ENCODE results near the gene MTCL1.

Gene MTCL1

DNA sequence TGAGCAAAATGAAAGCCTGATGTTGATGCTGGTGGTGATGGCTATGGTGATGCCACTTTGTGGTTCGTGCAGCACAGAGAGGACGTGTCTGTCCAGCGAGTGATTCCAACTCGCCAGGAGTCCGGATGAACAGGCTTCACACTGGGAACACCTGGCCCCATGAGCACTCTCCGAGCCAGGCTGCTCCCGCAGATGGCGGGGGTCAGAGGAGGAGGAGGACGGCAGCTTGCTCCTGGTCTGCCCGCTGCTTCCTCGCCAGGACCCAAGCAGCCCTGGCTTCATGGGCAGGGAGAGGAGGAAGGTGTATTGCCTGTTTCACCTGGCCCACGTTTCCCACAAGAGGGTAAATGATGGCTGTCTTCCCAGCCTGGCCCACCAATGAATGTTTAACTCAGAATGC, 121.6 kb downstream of the MTCL1 start:
- DNase-seq (ENCODE audit: low read depth in 1 of 2, low spot score in 1 of 2), result no peak

DNA sequence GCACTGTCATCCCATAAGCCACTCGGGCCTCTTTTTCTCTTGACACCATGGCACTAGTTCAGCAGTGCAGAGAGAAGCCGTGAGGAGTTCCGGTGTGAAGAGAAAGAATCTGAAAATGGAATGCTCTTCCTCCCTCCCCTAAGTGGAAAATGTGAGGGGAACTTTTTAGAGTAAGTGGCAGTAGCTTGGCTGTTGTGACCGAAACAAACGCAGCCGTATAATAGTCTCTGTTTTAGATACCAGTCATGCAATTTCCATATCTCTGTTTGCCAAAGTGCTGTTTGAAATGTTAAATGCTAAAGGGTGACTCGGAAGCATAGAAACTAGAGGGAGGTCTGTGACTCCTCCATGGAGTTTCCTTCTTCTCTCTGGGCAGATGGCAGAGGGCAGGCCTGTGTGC, 122.9 kb downstream of the MTCL1 start:
- no peak for DNase-seq (ENCODE audit: low read depth in 1 of 2, low spot score in 1 of 2)

DNA sequence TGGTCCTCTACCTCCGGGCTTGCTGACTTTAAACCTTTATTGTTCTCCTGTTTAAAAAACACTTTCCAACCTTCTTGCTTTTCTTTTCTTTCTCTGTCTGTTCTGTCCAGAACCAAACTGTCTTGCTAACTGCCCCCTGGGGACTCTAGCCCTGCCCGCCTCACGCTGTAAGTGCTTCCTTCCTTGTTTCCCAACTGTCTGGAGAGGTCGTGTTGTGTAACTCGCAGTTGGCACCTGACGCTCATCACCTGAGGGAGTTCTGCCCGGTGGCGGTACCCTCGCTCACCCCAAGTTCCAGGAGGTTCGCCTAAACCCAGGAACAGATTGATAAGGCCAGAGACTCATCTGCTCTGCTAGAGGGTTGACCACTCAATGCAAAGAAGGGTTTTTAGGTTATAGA, 123.4 kb downstream of the MTCL1 start:
- no peak for DNase-seq (ENCODE audit: low read depth in 1 of 2, low spot score in 1 of 2)

DNA sequence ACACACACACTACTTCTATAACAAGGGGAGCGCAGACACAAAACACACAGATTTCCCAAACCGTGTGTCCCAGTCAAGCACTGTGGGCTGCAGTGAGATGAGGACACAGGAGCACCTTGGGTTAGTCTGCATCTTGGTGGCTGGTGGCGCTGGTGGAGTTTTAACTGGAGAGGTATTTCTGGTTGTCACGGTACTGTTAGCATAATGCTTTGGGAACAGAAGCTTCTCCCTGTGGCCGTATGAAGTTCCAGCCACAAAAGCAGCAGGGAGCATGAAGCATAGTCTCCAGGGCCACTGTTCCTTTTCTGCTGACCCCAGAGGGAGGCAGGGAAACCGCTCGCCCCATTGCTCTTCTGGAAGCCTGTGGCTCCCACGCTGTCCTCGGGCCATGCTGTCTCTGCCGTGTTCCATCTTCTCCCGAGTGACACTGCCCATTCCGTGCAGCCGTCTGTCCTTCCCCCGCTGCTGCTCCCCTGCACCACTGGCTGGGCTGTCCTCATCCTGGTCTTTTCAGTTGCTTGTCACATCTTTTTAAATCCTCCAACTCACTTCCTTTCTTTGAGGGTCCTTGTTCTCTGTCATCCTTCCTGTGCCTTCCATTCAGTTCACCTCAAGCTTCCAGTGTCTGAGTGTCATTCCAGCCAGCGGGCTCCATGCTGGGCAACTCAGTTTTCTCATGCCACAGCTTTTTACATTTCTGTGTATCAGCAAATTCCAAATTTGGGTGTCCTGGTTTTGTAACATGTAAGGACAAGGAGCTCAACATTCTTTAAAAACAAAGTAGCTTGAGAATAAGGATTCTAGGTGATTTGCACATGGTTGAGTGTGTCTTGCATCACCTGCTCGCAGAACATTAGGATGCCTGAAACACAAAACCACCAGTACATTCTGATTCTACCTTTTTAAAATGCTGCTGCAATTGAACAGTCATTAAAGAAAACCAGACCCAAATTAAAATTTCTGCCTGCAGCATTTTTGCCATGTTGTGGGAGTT, 125.0 kb downstream of the MTCL1 start:
- DNase-seq (ENCODE audit: low read depth in 1 of 2, low spot score in 1 of 2), result no peak

DNA sequence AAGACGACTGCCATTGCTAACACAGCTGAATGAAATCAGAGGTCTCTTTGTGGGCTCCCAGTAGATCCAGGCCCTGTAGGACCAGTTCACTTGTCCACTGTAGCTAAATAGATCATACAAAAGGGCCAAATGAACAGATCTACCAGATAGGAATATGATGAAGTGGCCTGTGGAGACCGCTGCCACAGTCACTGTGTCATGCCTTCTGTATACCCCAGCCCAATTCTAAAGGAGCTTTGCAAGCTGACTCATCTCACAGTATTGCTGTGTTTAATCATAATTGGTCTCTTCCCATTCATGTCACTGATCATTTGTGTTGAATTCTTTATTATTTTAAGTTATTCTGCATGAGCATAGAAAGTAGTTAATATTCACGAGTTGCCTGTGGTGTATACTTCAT, 125.8 kb downstream of the MTCL1 start:
- no peak for DNase-seq (ENCODE audit: low read depth in 1 of 2, low spot score in 1 of 2)

DNA sequence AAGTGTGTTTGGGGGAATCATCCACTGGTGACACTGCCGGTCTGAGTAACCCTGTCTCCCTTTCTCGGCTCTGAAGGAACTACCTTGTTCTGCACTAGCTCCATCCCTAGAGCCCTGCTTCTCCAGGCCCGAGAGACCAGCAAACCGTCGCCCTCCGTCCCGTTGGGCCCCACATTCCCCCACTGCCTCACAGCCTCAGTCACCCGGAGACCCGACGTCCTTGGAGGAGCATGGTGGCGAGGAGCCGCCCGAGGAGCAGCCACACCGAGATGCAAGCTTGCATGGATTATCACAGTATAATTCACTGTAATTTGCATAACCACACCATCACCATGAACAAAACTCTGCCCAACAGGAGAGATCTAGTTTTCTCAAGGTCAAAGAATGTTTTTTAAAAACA, 126.2 kb downstream of the MTCL1 start:
- no peak for DNase-seq (ENCODE audit: low read depth in 1 of 2, low spot score in 1 of 2)

DNA sequence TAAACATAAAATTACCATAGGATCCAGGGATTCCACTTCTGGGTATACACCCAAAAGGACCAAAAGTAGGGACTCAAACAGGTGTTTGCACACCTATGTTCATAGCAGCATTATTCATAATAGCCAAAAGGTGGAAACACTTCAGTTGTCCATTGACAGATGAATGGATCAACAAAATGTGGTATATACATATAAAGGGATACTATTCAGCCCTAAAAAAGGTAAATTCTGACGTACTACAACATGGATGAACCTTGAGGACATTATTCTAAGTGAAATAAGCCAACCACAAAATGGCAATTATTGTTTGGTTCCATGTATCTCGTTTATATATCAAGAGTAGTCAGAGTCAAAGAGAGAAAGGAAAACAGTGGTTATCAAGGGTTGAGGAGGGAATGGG, 128.1 kb downstream of the MTCL1 start:
- no peak for DNase-seq (ENCODE audit: low read depth in 1 of 2, low spot score in 1 of 2)

DNA sequence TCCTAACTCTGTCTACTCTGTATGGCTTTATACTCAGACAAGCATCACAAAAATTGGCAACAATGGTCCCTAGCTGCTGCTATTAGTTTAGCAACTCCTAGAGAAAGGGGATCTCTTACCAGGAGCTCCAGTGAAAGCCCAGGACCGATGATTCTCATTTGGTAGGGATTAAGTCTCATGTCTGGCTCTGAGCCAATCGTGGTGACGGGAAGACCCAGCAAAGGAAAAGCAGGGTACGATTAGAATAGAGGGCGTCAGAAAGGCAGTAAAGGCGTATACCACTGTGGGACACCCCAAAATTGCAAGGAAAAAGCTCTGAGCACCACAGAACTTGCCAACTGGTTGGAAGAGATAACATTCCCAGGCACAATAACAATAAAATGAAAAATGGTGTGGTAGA, 129.5 kb downstream of the MTCL1 start:
- no peak for DNase-seq (ENCODE audit: low read depth in 1 of 2, low spot score in 1 of 2)

DNA sequence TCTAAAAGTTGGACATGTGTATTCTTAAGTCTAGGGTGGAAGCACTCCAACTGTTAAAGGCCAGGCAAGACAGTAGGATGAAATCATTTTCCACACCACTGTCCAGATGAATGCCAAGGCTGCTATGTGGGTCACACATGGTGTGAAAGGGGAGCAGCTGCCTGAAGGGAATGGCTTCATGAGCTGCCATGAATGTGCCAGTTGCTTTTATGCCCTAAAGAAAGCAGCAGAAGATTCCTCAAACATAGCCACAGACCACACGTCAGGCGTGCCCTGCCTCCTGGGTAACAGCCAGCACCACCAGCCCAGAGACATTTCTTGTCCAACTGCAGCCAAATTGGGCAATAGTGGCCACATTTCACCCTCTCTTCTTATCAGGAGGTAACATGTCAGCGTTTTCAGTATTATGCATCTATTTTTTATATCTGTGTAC, 130.2 kb downstream of the MTCL1 start:
- no peak for DNase-seq (ENCODE audit: low read depth in 1 of 2, low spot score in 1 of 2)

DNA sequence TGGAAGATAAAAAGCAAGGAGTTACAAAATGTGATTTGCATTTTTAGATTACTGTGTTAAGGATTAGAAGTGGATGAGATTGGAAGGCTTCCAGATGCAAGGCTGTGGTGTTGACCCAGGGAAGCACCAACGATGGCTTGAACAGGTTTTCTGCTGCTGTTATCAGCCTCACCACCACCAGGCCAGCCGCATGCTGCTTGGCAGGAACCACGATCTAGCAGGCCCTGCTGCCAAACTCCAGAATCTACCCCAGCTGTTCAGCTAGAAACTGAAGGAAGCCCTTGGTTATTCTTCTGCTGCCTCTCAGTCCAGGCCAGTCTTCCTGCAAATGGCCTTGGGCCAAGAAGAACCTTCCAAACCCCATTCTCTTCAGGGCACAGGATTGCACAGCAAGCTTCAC, 133.9 kb downstream of the MTCL1 start:
- no peak for DNase-seq (ENCODE audit: low read depth in 1 of 2, low spot score in 1 of 2)

DNA sequence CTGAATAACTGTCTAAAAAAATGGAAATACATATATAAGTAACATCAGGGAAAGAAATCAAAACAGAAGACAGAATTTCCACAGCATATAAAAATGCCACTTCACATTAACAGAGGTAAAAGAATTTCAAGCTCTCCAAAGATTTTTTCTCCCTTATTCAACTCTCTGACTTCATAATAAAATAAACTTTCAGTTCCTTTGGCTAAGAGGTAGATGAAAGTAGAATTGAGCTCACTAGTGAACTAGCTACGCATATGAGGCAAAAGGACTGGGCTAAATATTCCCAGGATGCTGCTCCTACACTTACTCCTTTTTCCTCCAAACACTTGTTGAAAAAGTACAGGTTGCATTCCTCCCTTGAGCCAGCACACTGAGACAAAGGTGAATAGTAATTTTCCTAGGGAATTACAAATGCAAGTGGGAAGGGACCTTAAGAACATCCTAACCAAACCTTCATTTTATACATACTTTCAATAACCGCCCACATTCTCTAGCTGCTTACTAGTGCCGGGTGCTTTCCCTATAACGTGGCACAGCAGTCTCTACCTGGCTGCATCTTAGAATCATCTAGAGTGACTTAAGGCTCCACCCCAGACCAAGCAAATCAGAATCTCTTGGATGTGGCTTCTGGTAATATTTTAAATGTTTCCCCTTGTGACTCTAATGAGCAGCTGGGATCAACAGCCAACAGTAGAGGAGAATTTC, 136.6 kb downstream of the MTCL1 start:
- no peak for DNase-seq (ENCODE audit: low read depth in 1 of 2, low spot score in 1 of 2)

DNA sequence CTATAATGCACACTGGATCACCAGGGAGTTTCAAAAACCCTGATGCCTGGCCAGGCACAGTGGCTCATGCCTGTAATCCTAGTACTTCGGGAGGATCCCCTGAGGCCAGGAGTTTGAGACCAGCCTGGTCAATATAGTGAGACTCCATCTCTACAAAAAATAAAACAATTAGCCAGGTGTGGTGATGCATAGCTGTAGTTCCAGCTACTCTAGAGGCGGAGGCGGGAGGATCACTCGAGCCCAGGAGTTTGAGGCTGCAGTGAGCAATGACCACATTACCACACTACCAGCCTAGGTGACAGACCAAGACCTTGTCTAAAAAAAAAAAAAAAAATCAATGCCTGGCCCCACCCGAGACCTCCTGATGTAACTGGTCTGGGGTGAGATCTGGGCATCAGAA, 137.2 kb downstream of the MTCL1 start:
- no peak for DNase-seq (ENCODE audit: low read depth in 1 of 2, low spot score in 1 of 2)

DNA sequence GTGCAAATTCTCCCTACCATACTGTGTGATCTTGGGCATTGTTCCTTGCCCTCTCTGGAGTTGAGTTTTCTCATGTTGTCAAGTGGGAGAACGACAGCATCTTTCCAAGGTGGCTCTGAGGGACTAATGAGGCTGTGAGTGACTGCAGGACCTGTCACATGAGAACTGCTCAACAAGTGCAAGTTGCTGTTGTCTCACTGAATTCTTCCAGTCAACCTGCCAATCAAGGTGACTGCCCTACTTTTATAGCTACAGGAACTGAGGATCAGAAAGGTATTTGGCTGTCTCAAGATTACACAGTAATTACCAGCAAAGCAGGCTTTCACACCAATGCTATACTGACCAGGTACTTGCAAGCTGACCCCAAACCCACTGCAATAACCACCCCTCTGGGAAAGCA, 137.6 kb downstream of the MTCL1 start:
- DNase-seq (ENCODE audit: low read depth in 1 of 2, low spot score in 1 of 2), result no peak

DNA sequence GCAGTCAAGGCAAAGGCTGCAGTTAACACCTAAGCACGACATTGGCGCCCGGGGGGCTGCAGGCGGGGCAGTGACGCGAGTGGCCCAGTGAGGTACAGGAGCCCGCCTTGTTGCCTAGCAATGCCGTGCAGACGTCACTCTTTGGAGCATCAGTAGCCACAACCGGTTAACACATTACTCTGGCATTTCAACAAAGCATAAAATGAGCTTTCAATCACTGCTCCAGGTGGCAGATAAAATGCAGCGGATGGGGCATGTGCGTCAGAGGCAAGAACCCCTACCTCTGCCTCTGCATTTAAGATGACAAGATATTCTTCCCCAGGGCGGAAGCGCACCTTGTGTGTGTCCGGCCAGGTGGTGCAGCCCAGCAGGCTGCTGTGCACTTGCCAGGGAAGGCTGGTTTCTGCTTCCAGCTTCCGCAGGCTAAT, 139.4 kb downstream of the MTCL1 start:
- no peak for DNase-seq (ENCODE audit: low read depth in 1 of 2, low spot score in 1 of 2)

DNA sequence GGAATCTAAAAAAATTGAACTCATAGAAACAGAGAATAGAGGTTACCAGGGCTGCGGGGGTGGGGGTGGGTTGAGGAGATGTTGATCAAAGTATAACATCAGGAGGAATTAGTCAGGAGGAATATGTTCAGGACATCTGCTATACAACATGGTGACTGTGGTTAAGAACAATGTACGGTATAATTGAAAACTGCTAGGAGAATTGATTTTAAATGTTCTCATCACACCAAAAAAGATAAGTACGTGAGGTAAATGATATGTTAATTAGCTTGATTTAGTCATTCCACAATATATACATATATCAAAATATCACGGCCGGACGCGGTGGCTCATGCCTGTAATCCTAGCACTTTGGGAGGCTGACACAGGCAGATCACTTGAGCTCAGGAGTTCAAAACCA, 140.2 kb downstream of the MTCL1 start:
- no peak for DNase-seq (ENCODE audit: low read depth in 1 of 2, low spot score in 1 of 2)

DNA sequence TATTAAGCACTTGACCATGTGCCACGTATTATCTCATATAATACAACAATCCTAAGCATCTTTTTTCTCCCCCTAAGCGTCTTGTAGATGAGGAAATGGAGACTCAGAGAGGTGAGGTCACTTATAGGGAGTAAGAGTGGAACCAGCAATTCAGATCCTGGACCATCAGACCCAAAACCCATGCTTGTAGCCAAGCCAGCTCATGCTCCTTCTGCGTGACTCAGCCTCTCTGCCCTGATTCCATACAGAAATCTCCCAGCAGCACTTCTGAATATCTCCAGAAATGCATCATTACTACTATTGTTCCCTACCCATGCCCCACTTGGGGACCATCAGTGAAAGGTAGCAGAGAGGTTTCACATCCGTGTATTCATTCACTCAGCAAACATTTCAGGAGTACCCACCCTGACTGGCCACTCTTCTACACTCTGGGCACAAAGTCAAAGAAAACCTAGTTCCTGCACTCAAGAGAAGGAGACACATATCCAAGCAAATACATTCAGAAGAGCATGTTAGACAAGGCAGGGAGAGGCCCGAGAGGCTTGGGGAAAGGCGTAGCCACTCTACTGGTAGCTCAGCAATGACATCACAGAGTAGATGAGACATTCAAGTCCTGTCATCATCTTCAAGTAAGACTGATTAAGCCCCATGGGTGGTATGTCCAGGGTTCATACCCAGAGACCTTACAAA, 141.9 kb downstream of the MTCL1 start:
- DNase-seq (ENCODE audit: low read depth in 1 of 2, low spot score in 1 of 2), result no peak

DNA sequence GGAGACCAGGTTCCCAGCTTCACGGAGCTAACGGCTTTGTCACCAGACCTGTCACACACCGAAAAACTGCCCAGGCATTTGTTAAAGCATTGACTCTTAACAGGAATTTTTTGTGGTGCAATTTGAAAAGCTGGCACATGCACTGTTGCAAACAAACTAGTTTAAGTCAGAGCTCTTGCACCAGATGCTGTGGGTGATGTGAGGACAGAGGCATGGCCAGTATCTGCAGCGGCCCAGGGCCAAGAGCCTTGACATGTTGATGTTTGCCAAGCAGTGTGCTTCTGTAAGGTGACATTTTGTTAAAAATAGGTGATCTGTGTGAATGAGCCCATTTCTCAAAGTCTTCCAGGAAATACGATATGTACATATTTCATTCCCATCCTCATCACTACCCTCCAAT, 142.5 kb downstream of the MTCL1 start:
- no peak for DNase-seq (ENCODE audit: low read depth in 1 of 2, low spot score in 1 of 2)

DNA sequence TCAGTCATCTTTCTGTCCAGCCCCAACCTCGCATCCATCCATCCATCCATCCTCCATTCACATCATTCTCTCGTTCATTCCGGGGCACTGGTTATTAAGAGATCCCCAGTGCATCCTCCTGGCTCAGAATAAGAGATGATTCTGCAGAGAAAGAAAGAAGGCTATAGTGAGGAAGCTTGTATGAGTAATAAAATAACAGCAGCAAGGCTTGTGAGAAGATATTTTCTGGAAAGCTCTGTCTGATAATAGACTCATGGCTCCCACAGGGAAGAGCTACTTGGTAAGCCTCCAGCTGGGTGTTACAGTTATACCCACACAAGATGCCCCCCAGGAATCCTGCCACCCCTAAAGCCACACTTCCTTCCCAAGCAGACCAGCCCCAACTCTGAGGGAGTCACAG, 143.2 kb downstream of the MTCL1 start:
- DNase-seq (ENCODE audit: low read depth in 1 of 2, low spot score in 1 of 2), result no peak

DNA sequence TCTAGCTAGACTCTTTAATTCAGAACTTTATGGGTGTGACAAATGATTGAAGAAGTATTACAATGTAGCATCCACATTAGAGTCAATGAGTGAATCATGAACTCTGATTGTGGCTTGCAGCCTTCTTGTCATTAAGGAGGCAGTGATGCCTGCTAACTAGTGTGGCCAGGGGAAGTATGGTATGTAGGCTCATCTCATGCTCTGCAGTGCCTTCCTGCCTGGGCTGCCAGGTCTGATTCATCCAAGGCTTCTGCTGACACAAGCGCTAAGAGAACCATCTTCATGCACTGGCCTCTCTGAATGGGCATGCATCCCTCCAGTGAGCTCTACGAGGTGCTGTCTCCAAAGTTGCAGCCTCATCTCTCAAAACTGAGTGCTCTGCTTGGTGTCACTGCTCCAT, 144.3 kb downstream of the MTCL1 start:
- DNase-seq (ENCODE audit: low read depth in 1 of 2, low spot score in 1 of 2), result no peak

DNA sequence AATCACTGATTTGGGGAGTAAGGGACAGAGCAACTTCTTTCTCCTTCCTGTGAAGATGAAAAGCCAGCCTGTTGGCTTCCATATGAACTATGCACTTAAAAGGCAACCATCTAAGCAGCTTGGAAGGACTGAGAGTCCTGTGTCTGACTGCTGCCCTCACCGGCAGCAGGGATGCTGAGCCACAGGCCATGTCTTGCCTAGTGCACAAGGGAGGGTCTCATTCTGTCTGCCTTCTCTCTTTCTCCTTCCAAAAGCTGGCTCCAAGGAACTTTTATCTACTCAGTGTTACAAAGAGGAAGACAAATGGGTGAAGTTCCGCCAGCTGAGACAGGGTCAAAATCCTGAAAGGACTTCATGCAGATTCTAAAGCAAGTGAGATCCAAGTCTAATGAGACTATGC, 146.3 kb downstream of the MTCL1 start:
- no peak for DNase-seq (ENCODE audit: low read depth in 1 of 2, low spot score in 1 of 2)

DNA sequence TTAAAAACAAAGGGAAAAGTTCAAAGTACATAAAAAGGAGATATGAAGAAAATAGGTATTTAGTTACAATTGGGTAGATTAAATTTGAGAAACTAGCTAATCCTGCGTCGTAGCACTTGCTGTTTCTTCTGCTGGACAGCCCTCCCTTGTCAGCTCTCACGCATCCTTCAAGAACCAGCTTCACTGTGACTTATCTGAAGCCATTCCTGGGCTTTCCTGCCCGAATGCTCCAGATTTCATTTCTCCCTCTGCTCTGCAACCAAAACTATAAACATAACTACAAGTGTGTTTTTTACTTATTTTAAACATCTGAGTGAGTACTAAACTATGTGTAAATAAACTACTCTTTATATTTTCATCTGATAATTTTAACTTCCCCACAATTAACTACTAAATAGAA, 149.2 kb downstream of the MTCL1 start:
- no peak for DNase-seq (ENCODE audit: low read depth in 1 of 2, low spot score in 1 of 2)

DNA sequence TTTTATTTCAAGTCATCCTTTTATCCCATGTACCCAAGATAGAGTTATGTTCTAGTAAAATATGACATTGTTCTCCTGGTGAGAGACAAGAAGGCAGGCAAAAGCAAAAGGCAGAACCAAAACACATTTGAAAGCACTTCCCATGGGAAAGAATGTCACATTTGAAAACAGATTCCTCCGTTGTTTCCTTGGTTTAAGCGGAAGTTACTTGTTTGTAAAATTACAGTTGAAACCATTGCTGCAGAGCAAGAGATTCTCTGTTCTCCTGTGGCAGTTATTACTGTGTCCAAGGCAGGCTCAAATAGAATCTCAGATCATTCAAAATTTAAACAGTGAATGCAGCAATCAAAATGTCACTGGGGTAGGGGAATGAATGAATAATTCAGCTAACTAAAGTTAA, 149.6 kb downstream of the MTCL1 start:
- no peak for DNase-seq (ENCODE audit: low read depth in 1 of 2, low spot score in 1 of 2)

Data from activated T-helper 1 cell treated with anti-CD3 and anti-CD28 coated beads, Interleukin-2, amount 50 U/mL, for 16 hours (primary cell).